ENCODE results near the gene NAA50. TPM values are rescaled to one million over a fixed set of nuclear protein-coding genes. Genes with fewer than 3 reads are reported as not detected.

NAA50 gene
- total RNA-seq, 1 donor from 2014 or later: 144 TPM

GRCh38 chr3:113754494-113755159, 8.6 kb upstream of the NAA50 start:
- intact Hi-C loops (cut with micrococcal nuclease): no loop called here
- no peak overlapping the region for H3K4me3 Mint-ChIP-seq
- H3K4me1 Mint-ChIP-seq (ENCODE audit: low read depth): peaks cover 23% of the 10 kb centered on the region

GRCh38 chr3:113753376-113753985, 7.4 kb upstream of the NAA50 start:
- H3K4me3 Mint-ChIP-seq: no peak overlapping the region
- H3K4me1 Mint-ChIP-seq (ENCODE audit: low read depth): peaks cover 27% of the 10 kb centered on the region
- H3K9me3 Mint-ChIP-seq: peaks cover 4% of the 10 kb centered on the region
- H3K27ac Mint-ChIP-seq: no peak overlapping the region
- intact Hi-C loops (cut with micrococcal nuclease): no loop called here
- no peaks in the 10 kb centered on the region for H3K27me3 Mint-ChIP-seq (ENCODE audit: insufficient read depth)
- no peak for DNase-seq (ENCODE audit: low spot score)
- H3K36me3 Mint-ChIP-seq (ENCODE audit: low read depth): peaks cover 13% of the 10 kb centered on the region

More at GRCh38 chr3:113754494-113755159, 8.6 kb upstream of the NAA50 start:
- peaks cover 9% of the 10 kb centered on the region for H3K9me3 Mint-ChIP-seq
- peaks cover 19% of the 10 kb centered on the region for H3K36me3 Mint-ChIP-seq (ENCODE audit: low read depth)
- H3K27me3 Mint-ChIP-seq (ENCODE audit: insufficient read depth): no peaks in the 10 kb centered on the region
- no peak overlapping the region for H3K27ac Mint-ChIP-seq
- no peak for DNase-seq (ENCODE audit: low spot score)

GRCh38 chr3:113751141-113751540, 5.1 kb upstream of the NAA50 start:
- intact Hi-C loops (cut with micrococcal nuclease): no loop called here
- Mint-ChIP-seq H3K27ac (no peak overlapping the region), H3K27me3 (ENCODE audit: insufficient read depth) (peaks cover 4% of the 10 kb centered on the region), H3K36me3 (ENCODE audit: low read depth) (peaks cover 6% of the 10 kb centered on the region), H3K4me3 (no peak overlapping the region), H3K4me1 (ENCODE audit: low read depth) (peaks cover 47% of the 10 kb centered on the region), H3K9me3 (no peaks in the 10 kb centered on the region)
- no peak for DNase-seq (ENCODE audit: low spot score)

- Mint-ChIP-seq H3K36me3 (ENCODE audit: low read depth) (peaks cover 9% of the 10 kb centered on the region), H3K9me3 (no peaks in the 10 kb centered on the region), H3K27ac (peak overlapping the region; percentile 100), H3K4me3 (peak overlapping the region; percentile 99), H3K4me1 (ENCODE audit: low read depth) (peaks cover 66% of the 10 kb centered on the region), H3K27me3 (ENCODE audit: insufficient read depth) (peaks cover 4% of the 10 kb centered on the region)
- DNase-seq (ENCODE audit: low spot score): no peak
- intact Hi-C loops (cut with micrococcal nuclease): loop anchor here (1.0 to 10.0 kb wide), 10 partner anchors 35 to 1073 kb away; partner anchors contain the start of genes CCDC191, GRAMD1C, QTRT2 and SIDT1
These were observed 1.4 kb upstream of the NAA50 start for GRCh38 chr3:113747283-113748046.

GRCh38 chr3:113746548-113747282, 666 bp upstream of the NAA50 start, which contains the start of gene ATP6V1A:
Gene ATP6V1A, plus strand, starts transcription at chr3:113747035. Its CDS starts 31,719 bp downstream, at chr3:113778754.
- peaks cover 4% of the 10 kb centered on the region for H3K27me3 Mint-ChIP-seq (ENCODE audit: insufficient read depth)
- no peaks in the 10 kb centered on the region for H3K9me3 Mint-ChIP-seq
- peaks cover 73% of the 10 kb centered on the region for H3K4me1 Mint-ChIP-seq (ENCODE audit: low read depth)
- intact Hi-C loops (cut with micrococcal nuclease): loop anchor here (1.0 to 10.0 kb wide), 11 partner anchors 36 to 1072 kb away; partner anchors contain the start of genes CCDC191, GRAMD1C, QTRT2 and SIDT1
- H3K36me3 Mint-ChIP-seq (ENCODE audit: low read depth): peaks cover 9% of the 10 kb centered on the region
- H3K4me3 Mint-ChIP-seq: peak within 1 kb of the TSS; percentile 99
- H3K27ac Mint-ChIP-seq: peak within 1 kb of the TSS; percentile 100
- DNase-seq (ENCODE audit: low spot score): peak; percentile 78

- DNase-seq (ENCODE audit: low spot score): peak; percentile 70
- H3K4me3 Mint-ChIP-seq: peak overlapping the region; percentile 99
- H3K36me3 Mint-ChIP-seq (ENCODE audit: low read depth): peaks cover 15% of the 10 kb centered on the region
- peaks cover 4% of the 10 kb centered on the region for H3K27me3 Mint-ChIP-seq (ENCODE audit: insufficient read depth)
- H3K27ac Mint-ChIP-seq: peak overlapping the region; percentile 100
- intact Hi-C loops (cut with micrococcal nuclease): loop anchor here (1.0 to 10.0 kb wide), 10 partner anchors 9 to 1402 kb away; partner anchors contain the start of genes SLC35A5, SPICE1 and ZBTB20
- H3K9me3 Mint-ChIP-seq: no peaks in the 10 kb centered on the region
- peaks cover 83% of the 10 kb centered on the region for H3K4me1 Mint-ChIP-seq (ENCODE audit: low read depth)
These were observed 901 bp downstream of the NAA50 start for GRCh38 chr3:113744941-113745755.

GRCh38 chr3:113743006-113743630, 2.9 kb downstream of the NAA50 start:
- Mint-ChIP-seq H3K4me1 (ENCODE audit: low read depth) (peaks cover 63% of the 10 kb centered on the region), H3K27ac (no peak overlapping the region), H3K4me3 (no peak overlapping the region), H3K36me3 (ENCODE audit: low read depth) (peaks cover 15% of the 10 kb centered on the region), H3K27me3 (ENCODE audit: insufficient read depth) (peaks cover 4% of the 10 kb centered on the region), H3K9me3 (no peaks in the 10 kb centered on the region)
- DNase-seq (ENCODE audit: low spot score): no peak
- intact Hi-C loops (cut with micrococcal nuclease): loop anchor here (2.0 to 10.0 kb wide), 2 partner anchors 670 to 1068 kb away; no protein-coding TSS in a partner anchor

- Mint-ChIP-seq H3K36me3 (ENCODE audit: low read depth) (peaks cover 13% of the 10 kb centered on the region), H3K9me3 (no peaks in the 10 kb centered on the region), H3K27ac (no peak overlapping the region), H3K4me1 (ENCODE audit: low read depth) (peaks cover 57% of the 10 kb centered on the region), H3K4me3 (no peak overlapping the region), H3K27me3 (ENCODE audit: insufficient read depth) (peaks cover 4% of the 10 kb centered on the region)
- DNase-seq (ENCODE audit: low spot score): no peak
- intact Hi-C loops (cut with micrococcal nuclease): loop anchor here (2.0 to 10.0 kb wide), 2 partner anchors 671 to 1067 kb away; no protein-coding TSS in a partner anchor
These were observed 4.4 kb downstream of the NAA50 start for GRCh38 chr3:113741620-113742019.

GRCh38 chr3:113741086-113741485, 5.0 kb downstream of the NAA50 start:
- DNase-seq (ENCODE audit: low spot score): no peak
- H3K4me3 Mint-ChIP-seq: no peak overlapping the region
- no peaks in the 10 kb centered on the region for H3K9me3 Mint-ChIP-seq
- H3K27me3 Mint-ChIP-seq (ENCODE audit: insufficient read depth): no peaks in the 10 kb centered on the region
- H3K27ac Mint-ChIP-seq: no peak overlapping the region
- H3K36me3 Mint-ChIP-seq (ENCODE audit: low read depth): peaks cover 13% of the 10 kb centered on the region
- intact Hi-C loops (cut with micrococcal nuclease): loop anchor here (10.0 kb wide), 1 partner anchor 1066 kb away; no protein-coding TSS in a partner anchor
- H3K4me1 Mint-ChIP-seq (ENCODE audit: low read depth): peaks cover 56% of the 10 kb centered on the region

- Mint-ChIP-seq H3K36me3 (ENCODE audit: low read depth) (peaks cover 6% of the 10 kb centered on the region), H3K27me3 (ENCODE audit: insufficient read depth) (no peaks in the 10 kb centered on the region), H3K4me1 (ENCODE audit: low read depth) (peaks cover 19% of the 10 kb centered on the region), H3K4me3 (no peak overlapping the region), H3K9me3 (no peaks in the 10 kb centered on the region), H3K27ac (no peak overlapping the region)
- peak; percentile 12 for DNase-seq (ENCODE audit: low spot score)
- intact Hi-C loops (cut with micrococcal nuclease): loop anchor here (1.0 to 2.0 kb wide), 8 partner anchors 9 to 416 kb away; partner anchors contain the start of genes CCDC191, GRAMD1C, QTRT2 and USF3
These were observed 9.4 kb downstream of the NAA50 start for GRCh38 chr3:113736548-113737089.

- H3K4me1 Mint-ChIP-seq (ENCODE audit: low read depth): peaks cover 10% of the 10 kb centered on the region
- H3K27me3 Mint-ChIP-seq (ENCODE audit: insufficient read depth): no peaks in the 10 kb centered on the region
- no peak overlapping the region for H3K4me3 Mint-ChIP-seq
- H3K27ac Mint-ChIP-seq: no peak overlapping the region
- DNase-seq (ENCODE audit: low spot score): no peak
- H3K9me3 Mint-ChIP-seq: no peaks in the 10 kb centered on the region
- intact Hi-C loops (cut with micrococcal nuclease): no loop called here
- peaks cover 4% of the 10 kb centered on the region for H3K36me3 Mint-ChIP-seq (ENCODE audit: low read depth)
These were observed 14.4 kb downstream of the NAA50 start for GRCh38 chr3:113731694-113732093.
